ENCODE measurements around the gene SHISA6.

GRCh38 chr17:11241611-11242226 lies 706 bp downstream of the SHISA6 start:
- no peak for TF ChIP-seq CTCF (conservative IDR thresholded peaks at IDR 0.05 in 1 of 2, IDR thresholded peaks at IDR 0.05 in 1 of 2; ENCODE audit: extremely low read depth in 1 of 2, insufficient read depth in 1 of 2, low read depth in 1 of 2, low read length in 2 of 2)
- no peak for TF ChIP-seq EZH2 (IDR thresholded peaks at IDR 0.05; ENCODE audit: borderline replicate concordance, low read length)

All from mammary epithelial cell (primary cell).